DMS114 treated with DMSO at 0.1 percent for 48 hours (cell line): ENCODE results near the gene P4HB.
"Not testable (repeated sequence)": the region's sequence is repeated elsewhere in the genome, so short reads cannot be mapped to it uniquely, and the experiment has no call there.

Source experiments
- DNase-seq: peaks from one replicate; lab custom pipeline; 2025; ENCODE audit not compliant: unreplicated experiment; lab: John Stamatoyannopoulos, UW

P4HB gene

GRCh38 chr17:81849457-81849856 is 10.9 kb downstream of the P4HB start:
- DNase-seq, result no peak

DNA sequence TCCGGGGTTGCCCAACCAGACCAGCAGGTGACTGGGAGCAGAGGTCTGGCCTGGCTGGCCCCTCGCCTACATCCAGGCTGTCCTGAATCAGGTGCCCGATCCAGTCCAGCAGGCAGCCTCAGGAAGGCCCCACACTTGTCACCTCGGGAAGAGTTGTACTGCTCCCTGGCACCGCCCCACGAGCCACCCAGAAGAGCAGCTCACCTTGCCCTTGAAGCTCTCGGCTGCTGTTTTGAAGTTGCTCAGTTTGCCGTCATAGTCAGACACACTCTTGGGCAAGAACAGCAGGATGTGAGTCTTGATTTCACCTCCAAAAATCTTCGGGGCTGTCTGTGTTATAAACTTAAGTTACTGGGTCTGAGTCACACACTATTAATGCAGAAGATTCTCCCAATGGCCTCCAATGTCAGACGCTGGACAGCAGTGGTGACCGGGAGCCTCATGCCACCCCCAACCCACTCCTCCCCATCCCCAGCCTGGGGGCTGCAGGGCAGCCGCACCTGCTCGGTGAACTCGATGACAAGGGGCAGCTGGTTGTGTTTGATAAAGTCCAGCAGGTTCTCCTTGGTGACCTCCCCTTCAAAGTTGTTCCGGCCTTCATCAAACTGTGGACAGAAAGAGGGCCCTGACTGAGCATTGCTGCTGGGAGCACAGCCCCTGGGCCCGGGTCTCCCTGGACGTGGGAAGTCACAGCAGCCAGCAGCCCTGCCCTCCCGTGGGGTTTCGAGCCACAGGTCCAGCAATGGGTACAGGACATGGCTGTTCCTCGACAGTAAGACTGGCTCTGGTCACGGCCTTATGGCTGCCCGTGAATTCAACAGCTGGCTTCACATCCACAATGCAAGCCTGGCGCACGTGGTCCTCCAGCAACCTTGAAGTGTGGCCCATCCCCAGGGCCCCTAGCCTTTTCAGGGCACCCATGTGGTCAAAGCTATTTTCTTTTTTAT is 13.3 kb downstream of the P4HB start:
- no peak for DNase-seq

DNA sequence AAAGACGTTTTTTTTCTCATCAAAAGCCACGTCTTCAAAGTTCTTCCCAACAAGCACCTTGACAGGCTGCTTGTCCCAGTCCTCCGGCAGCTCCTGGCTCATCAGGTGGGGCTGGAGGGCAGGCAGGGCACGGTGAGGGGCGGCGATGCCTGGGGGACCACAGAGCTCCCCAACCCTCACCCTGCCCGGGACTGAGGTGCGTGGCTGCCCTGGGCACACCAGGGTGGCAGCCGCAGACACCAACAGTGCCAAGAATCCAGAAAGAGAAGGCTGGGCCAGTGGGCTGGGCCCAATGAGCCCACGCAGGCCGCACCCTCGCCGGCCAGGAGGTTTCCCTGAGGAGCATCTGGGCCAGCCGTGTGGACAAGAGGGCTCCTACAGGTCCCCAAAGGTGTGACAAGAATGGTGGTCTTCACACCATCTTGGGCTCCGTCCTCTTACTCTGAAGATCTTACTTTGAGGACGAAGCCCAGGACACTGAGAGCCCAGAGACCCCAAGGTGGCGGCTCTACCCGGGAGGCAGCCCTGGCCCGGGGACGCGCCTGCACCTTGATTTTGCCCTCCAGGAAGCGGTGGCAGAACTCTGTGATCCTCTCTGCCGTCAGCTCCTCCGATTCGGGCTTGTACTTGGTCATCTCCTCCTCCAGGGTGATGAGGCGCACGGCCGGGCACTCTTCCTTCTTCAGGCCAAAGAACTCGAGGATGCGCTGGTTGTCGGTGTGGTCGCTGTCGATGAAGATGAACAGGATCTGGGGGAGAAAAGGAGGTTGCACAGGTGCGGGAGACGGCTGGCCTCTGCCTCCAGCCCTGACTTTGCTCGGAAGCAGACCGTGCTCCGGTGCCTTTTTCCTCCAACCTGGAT is 14.2 kb downstream of the P4HB start:
- DNase-seq, result no peak

DNA sequence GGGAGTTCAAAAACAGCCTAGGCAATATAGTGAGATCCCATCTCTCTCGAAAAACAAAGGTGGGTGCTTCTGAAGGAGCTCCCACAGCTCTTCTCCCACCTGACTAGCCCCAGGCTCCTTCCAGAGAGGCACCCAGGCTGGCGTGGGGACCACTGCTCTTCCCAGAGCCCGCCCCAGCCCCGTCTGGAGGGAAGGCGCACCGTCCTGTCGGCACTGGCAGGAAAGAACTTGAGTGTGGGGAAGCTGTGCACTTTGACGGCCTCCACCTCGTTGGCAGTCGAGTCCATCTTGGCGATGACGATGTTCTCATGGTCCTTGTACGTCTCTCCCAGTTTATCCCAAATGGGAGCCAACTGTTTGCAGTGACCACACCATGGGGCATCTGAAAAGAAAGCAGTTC is 15.0 kb downstream of the P4HB start:
- no peak for DNase-seq

DNA sequence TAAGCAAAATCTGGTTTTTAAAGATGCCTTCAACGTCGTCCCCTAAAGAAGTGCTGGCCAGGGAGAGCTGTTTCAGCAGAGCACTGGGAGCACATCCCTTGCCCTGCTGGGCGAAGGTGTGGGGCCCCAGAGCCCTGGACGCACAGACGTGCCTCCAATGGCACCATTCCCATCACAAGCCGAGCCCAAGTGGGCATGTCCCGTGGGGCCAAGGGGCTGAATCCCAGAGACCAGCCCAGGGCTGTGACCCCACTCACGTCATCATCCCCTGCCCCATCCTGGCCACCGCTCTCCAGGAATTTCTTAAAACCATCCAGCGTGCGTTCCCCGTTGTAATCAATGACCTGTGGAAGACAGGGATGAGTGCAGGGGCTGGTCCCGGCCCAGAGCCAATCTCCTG is 15.4 kb downstream of the P4HB start:
- DNase-seq, result no peak

- no peak for DNase-seq
Observed at GRCh38 chr17:81844327-81844851, 15.9 kb downstream of the P4HB start.

DNA sequence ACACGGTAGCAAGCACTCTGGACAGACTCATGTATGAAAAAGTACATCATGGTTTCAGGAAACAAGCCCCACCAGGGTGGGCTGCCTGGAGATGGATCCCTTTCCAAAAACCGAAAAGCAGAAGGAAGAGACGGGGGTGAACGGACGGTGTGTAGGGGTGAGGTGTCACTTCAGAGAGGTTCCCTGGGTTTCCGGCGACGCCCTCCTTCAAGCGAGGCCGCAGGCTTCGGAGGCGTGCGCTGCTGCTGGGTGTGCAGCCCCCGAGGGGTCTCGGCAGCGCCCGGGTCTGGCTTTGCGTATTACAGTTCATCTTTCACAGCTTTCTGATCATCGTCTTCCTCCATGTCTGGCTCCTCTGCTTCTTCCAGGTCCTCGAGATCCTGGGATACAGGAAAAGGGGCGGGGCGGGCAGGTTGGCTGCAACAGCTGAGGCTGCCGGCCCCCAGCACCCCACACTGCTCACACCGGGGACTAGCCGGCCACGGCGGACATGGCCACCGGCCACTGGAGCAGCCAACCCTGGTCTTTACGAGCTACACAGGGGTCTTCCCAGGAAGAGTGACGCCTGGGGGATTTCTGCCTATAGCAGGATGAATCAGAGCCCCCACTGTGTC is 16.5 kb downstream of the P4HB start:
- DNase-seq, result no peak

DNA sequence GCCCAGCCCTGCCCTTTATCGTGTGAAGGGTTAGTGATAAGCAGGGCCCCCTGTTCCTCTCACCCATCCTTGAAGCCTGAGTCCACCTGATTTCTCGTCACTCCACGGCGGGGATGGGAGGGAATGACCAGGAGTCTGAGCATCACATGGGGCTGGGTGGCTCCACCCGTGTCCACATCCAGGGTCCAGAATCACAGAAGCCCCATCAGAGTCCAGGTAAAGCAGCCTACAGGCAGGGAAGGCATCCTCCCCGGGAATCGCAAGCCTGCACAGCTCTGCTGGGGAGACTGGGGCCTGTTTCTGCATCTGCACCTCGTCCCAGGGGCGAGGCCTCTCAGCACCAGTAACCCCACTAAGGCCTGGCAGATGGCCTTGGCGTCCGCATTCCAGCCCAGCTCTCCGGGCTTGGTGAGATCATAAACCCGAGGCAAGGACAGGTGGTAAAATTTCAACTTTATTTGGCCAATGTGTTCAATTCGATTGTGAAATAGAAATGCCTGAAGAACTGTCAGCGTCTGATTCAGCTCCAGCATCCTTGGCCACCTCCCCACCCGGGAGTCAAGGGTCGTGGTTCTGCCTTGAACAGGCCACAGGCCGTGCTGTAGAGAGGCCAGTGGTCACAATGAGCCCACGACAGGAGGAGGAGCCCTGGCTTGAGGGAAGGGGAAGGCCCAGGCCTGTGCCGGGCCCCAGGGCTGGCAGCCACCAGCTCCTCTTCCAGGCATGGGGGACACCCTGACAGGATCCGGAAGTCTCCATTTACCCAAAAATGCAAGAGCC is 17.4 kb downstream of the P4HB start:
- no peak for DNase-seq

DNA sequence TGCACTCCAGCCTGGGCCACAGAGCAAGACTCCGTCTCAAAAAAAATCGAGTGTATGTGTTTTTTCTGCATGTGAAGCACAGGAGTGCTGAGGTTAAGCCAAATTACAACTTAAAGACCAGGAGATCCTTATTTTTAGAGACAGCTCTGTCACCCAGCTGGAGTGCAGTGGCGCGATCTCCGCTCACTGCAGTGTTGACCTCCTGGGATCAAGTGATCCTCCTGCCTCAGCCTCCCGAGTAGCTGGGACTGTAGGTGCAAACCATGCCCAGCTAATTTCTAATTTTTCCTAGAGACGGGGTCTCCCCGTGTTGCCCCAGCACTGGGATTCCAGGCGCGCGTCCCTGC is 18.0 kb downstream of the P4HB start:
- DNase-seq, result no peak

GRCh38 chr17:81841866-81842265 is 18.5 kb downstream of the P4HB start:
- no peak for DNase-seq

GRCh38 chr17:81840826-81841778 is 19.2 kb downstream of the P4HB start:
- DNase-seq, result no peak

GRCh38 chr17:81840059-81840458 is 20.3 kb downstream of the P4HB start:
- not testable (repeated sequence) for DNase-seq

DNA sequence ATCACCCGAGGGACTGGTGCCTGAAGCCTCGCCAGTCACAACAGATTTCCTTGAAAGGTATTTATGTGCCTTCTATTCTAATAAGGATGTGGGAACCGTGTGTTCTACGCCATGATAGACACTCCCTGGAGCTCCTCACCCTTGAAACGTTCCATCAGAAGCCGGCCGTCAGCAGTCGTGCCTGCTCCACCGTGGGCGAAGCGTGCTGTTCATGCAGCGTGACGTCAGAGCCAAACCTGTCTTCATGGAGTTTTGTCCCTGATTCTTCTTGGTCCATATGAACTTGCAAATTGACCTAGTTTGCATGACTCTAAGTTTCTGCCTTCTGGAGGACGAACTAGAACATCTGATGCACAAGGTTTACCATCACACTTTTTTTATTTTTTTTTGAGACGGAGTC is 21.0 kb downstream of the P4HB start:
- DNase-seq, result no peak

DNA sequence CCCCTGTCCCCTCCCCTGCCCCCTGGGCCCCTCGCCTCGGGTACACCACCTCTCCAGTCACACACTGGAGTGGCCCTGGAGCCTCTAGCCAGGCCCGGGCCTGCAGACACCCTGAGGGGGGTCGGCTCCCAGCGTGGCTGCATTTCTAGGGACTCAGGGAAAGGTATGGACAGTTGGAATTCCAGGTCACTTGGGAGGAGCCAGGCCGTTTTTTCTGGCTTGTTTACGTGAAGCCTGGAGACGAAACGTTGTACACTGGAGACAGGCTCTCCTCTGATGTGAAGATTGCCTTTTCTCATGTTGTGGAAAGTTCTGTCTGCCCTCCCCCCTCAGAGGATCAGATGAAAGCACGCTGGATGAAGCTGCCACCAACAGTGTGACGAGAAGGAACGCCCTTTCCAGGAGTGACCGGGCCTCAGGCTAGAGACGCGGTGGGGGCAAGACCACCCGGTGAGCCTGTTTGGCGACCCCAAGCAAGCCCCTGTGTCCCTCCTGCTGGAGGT is 21.5 kb downstream of the P4HB start:
- DNase-seq, result no peak

GRCh38 chr17:81837641-81838040 is 22.7 kb downstream of the P4HB start:
- no peak for DNase-seq

DNA sequence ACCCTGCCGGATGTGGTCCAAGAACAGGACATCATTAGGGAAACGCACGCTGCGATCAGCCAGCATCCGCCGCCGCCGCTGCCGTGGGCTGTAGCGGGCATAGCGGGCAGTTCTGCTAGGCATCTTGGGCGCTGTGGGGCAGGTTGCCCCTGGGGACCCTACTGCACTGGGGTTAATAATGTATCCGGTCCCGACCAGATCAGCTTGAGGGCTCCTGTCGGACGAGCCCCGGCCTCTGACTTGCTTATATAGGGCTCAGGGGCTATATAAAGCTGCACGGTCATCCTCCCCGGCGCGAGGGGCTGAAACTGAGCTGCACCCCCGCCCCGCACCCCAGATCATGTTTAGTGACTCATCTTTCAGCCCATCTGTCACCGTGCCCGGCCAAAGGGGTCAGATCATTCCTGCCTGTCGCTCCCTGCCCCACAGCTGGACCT is 25.5 kb downstream of the P4HB start, which contains the start of gene PPP1R27:
Gene PPP1R27 (minus strand): TSS at position 220 of the 437 bp plus-strand sequence. CDS start 97 bp downstream, at position 123.
- no peak for DNase-seq

- DNase-seq, result no peak
Observed at GRCh38 chr17:81833921-81834830, 26.2 kb downstream of the P4HB start.
